WI38 (cell line): Measurements from ENCODE around the gene PDZD4.

ENCODE experiments used
- H3K4me3 ChIP-seq: 2 replicates; pipeline ENCODE4 v1.5.1; 2011; ENCODE audit warnings: low read depth, mild to moderate bottlenecking, control low read depth, low read length
- TF ChIP-seq, protein P1 (sequence below): IDR thresholded peaks from 2 replicates; pipeline ENCODE4 v1.5.1; 2012; ENCODE audit warnings: low read depth, mild to moderate bottlenecking, control low read depth, low read length

The PDZD4 gene

DNA sequence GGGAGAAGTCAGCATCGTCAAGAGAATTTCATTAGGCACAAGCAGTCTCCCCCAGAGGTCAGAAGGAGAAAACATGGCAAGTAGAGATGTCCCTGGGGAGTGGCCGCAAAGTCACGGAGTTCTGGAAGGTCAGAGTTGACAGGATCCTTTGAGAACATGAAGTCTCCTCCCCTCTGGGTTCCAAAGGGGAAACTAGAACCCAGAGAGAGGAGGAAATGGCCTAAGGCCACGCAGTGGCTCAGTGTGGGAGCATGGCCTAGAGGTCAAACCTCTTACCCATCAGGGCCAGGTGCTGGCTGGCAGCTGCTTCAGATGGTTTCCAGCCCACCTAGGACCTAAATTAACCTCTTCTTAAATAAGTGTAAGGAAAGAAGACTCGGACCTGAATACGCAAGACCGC, 37.1 kb downstream of the PDZD4 start:
- peak overlapping the region; percentile 72 for H3K4me3 ChIP-seq
- TF ChIP-seq, protein P1, sequence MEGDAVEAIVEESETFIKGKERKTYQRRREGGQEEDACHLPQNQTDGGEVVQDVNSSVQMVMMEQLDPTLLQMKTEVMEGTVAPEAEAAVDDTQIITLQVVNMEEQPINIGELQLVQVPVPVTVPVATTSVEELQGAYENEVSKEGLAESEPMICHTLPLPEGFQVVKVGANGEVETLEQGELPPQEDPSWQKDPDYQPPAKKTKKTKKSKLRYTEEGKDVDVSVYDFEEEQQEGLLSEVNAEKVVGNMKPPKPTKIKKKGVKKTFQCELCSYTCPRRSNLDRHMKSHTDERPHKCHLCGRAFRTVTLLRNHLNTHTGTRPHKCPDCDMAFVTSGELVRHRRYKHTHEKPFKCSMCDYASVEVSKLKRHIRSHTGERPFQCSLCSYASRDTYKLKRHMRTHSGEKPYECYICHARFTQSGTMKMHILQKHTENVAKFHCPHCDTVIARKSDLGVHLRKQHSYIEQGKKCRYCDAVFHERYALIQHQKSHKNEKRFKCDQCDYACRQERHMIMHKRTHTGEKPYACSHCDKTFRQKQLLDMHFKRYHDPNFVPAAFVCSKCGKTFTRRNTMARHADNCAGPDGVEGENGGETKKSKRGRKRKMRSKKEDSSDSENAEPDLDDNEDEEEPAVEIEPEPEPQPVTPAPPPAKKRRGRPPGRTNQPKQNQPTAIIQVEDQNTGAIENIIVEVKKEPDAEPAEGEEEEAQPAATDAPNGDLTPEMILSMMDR, result no peak

DNA sequence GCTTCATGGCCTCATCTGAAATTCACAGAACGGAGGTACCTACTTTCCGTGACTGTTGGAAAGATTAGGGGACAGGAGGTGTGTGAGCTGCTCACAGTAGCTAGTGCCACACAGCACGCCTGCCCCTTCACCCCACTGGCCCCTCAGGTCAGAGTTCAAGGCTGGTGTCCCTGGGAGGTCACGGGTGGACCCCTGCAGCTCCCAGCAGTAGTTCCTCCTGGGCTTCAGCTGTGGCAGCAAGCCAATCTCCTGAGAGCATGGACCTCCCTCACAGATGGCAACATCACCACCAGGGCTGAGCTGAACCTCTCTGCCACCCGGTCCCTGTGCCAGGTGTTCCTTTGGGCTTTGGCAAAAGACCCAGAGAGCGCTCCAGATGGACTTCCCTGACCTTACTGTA, 38.0 kb downstream of the PDZD4 start:
- TF ChIP-seq, protein P1, result no peak
- no peak overlapping the region for H3K4me3 ChIP-seq

DNA sequence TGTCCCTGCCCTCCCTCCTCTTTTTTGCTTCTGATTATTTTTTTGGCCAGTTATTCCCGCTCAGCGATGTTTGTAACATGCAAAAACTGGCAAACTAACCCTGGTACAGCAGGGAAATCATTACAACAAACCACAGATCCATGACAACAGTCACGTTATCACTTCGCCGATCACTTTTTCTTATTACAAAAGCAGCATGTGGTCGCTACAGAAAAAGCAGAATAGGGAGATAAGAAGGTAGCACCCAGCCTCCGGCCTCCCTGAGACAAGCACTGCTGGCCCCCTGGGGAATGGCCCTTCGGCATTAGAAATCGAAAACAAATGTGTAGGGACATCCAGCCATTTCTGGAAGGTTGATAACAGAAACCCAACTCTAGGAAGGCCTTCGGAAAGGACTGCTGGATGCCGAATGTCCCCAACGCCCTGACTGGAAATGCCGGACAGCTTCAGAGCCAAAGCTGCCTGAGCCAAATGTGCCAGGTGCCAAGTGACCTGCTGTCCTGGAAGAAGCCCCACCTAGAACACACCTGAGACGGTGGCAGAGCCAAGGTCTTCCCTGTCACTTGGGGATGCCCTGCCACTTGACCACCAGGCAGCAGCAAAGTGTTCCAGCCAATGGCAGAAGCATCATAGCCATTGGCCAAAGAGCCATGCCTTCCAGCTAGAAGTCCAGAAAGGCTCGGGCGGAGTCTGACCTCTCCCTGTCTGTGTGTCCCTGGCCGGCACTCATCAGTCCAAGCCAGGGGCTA, 39.1 kb downstream of the PDZD4 start:
- H3K4me3 ChIP-seq, result no peak overlapping the region
- TF ChIP-seq, protein P1, result no peak

DNA sequence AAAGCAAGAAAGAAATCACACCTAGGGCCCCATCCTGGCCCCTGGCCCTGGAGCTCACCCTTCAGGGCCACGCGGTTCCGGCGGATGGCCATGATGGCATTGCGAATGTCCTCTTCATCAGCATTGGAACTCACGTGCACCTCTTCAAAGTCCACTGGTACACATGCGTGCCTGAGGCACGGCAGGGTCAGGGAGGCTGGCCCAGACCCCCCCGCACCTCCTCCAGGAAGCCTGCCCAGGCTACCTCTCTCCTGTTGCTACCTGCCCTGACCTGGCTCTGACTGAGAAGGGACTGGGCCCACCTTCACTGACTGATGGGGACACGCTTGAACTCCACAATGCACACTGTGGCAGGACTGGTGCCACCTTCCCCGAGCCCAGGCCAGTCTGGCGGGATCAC, 40.7 kb downstream of the PDZD4 start:
- H3K4me3 ChIP-seq, result no peak overlapping the region
- TF ChIP-seq, protein P1, result no peak

DNA sequence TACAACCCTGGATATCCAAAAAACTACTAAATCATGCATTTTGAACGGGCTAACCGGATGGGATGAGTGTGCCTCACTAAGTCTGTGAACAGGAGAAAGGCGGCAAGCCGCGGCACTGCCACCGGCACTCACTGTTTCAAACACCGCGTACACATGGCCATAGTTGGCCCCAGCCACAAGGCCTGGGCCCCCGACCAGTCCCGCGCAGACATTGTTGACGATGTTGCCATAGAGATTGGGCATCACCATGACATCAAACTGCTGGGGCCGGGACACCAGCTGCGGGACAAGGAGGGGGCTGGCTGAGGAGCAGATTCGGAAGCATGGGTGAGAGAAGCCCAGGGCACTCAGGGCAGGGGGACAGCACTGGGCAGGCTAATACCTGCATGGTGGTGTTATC, 43.7 kb downstream of the PDZD4 start:
- TF ChIP-seq, protein P1, result no peak
- no peak overlapping the region for H3K4me3 ChIP-seq

DNA sequence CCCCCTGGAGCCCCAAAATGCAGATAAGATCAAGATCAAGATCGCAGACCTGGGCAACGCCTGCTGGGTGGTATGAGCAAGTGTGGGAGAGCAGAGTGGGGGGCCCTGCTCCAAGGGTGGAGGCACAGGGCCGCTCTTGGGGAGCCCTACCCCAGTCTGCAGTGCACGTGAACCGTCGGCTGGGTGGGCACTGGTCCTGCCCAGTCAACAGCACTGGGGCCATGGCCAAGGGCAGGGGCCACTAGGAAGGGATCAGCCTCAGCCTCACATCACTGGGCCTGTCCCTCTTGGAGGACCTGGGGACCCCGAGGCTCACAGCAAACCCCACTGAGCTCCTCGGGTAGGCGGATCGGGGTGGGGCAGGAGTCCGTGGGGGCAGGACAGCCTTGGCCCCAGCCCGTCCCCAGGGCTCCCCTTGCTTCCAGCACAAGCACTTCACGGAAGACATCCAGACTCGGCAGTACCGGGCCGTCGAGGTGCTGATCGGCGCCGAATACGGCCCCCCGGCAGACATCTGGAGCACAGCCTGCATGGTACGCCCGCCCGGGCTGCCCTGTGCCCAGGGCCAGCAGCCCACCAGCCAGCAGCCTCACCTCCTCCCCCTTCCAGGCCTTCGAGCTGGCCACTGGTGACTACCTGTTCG, 45.9 kb downstream of the PDZD4 start:
- H3K4me3 ChIP-seq, result no peak overlapping the region
- TF ChIP-seq, protein P1, result no peak

DNA sequence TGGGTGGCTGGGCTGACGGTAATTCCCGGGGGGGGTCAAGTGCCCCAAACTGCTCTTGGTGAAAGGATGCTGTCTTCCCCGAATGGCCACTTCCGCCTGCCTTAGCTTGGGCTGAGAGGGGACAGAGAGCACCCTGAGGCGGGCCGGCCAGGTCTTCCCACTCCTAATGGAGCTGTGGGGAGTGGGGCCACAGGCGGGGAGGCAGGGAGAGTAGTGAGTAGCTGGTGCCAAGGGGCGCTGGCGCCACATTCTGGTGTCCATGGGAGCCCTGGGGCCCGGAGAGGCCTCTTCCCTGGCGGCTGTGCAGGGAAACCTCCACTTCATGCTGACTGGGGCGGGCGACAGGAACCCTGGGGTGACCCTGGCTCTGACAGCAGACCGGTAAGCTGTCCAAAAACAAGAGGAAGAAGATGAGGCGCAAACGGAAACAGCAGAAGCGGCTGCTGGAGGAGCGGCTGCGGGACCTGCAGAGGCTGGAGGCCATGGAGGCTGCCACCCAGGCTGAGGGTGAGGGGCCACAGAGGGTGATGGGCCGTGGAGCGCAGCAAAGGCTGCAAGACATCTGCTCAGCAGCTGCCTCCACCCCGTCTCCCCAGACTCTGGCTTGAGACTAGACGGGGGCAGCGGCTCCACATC, 46.8 kb downstream of the PDZD4 start:
- TF ChIP-seq, protein P1, result no peak

More for the DNA sequence above, 46.8 kb downstream of the PDZD4 start:
- H3K4me3 ChIP-seq, result no peak overlapping the region
